Thyroid gland (tissue), 4 donors: ENCODE measurements around the gene KIRREL3.

Experiments used
- POLR2A ChIP-seq, 2 donors: fragments of 450-650 bp; IDR thresholded peaks; one replicate each; pipeline ENCODE4 v1.6.1; 2017; ENCODE audit warnings: antibody characterized with exemption in 2 of 2, mild to moderate bottlenecking in 2 of 2, moderate library complexity in 1 of 2
- TF ChIP-seq, protein P1 (sequence below), 6 experiments: fragments of 200-600 bp in 3 of 6; fragments of 450-650 bp in 3 of 6; sonication (generic) in 3 of 6; IDR thresholded peaks; one replicate each; pipeline ENCODE4 v1.5.1; 2016 to 2019; ENCODE audit warnings: antibody characterized with exemption in 6 of 6, mild to moderate bottlenecking in 2 of 6, inconsistent platforms in 1 of 6, moderate library complexity in 1 of 6

DNA sequence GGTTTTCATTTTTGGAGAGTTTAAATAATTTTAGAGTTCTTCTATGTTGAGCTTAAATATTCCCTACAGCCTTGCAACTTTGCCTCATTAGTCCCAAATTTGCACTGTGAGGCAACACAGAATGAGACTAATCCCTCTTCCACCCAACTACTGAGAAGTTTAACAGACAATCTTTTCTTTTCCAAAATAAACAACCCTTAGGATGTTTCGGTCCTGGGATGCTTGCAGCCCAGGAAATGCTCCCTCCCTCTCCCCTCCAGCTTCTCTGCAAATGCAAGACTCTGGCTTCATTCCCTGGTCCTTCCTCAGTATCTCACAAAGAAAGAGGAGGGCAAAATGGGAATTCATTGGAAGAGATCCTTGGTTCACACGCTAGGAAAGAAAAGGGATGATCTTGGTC lies 422.5 kb downstream of the KIRREL3 start:
- TF ChIP-seq, protein P1, sequence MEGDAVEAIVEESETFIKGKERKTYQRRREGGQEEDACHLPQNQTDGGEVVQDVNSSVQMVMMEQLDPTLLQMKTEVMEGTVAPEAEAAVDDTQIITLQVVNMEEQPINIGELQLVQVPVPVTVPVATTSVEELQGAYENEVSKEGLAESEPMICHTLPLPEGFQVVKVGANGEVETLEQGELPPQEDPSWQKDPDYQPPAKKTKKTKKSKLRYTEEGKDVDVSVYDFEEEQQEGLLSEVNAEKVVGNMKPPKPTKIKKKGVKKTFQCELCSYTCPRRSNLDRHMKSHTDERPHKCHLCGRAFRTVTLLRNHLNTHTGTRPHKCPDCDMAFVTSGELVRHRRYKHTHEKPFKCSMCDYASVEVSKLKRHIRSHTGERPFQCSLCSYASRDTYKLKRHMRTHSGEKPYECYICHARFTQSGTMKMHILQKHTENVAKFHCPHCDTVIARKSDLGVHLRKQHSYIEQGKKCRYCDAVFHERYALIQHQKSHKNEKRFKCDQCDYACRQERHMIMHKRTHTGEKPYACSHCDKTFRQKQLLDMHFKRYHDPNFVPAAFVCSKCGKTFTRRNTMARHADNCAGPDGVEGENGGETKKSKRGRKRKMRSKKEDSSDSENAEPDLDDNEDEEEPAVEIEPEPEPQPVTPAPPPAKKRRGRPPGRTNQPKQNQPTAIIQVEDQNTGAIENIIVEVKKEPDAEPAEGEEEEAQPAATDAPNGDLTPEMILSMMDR (IDR thresholded peaks at IDR 0.05), result no peak
- no peak for TF ChIP-seq POLR2A (IDR thresholded peaks at IDR 0.05)
